Measurements from ENCODE around the gene POF1B. TPM values are rescaled to one million over a fixed set of nuclear protein-coding genes. Genes with fewer than 3 reads are reported as not detected.

The POF1B gene, protein sequence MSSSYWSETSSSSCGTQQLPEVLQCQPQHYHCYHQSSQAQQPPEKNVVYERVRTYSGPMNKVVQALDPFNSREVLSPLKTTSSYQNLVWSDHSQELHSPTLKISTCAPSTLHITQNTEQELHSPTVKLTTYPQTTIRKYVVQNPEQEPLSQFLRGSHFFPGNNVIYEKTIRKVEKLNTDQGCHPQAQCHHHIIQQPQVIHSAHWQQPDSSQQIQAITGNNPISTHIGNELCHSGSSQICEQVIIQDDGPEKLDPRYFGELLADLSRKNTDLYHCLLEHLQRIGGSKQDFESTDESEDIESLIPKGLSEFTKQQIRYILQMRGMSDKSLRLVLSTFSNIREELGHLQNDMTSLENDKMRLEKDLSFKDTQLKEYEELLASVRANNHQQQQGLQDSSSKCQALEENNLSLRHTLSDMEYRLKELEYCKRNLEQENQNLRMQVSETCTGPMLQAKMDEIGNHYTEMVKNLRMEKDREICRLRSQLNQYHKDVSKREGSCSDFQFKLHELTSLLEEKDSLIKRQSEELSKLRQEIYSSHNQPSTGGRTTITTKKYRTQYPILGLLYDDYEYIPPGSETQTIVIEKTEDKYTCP
- under 1 TPM; 0.21 to 0.22 TPM for total RNA-seq

- DNase-seq = no peak
- intact Hi-C loops (cut with micrococcal nuclease) = no loop called here
- H3K27me3 Mint-ChIP-seq = no peaks in the 10 kb centered on the region
- no peaks in the 10 kb centered on the region for H3K9me3 Mint-ChIP-seq
- no peaks in the 10 kb centered on the region for H3K4me1 Mint-ChIP-seq (ENCODE audit: low read depth)
- no peaks in the 10 kb centered on the region for H3K36me3 Mint-ChIP-seq
- no peak within 1 kb of the TSS for H3K27ac Mint-ChIP-seq
- peak within 1 kb of the TSS; percentile 8 for H3K4me3 Mint-ChIP-seq
- ChIA-PET POLR2A (no interaction called here), CTCF (no interaction called here)
Measured at GRCh38 chrX:85379174-85379907, at the start of gene POF1B. POF1B (minus strand) TSS chrX:85379665; CDS start chrX:85379454, 211 bp downstream.

GRCh38 chrX:85429066-85429465, 49.6 kb upstream of the POF1B start:
- DNase-seq = no peak
- H3K4me1 Mint-ChIP-seq (ENCODE audit: low read depth) = no peaks in the 10 kb centered on the region
- ChIA-PET POLR2A (no interaction called here), CTCF (no interaction called here)
- no peaks in the 10 kb centered on the region for H3K27me3 Mint-ChIP-seq
- no peak overlapping the region for H3K4me3 Mint-ChIP-seq
- H3K9me3 Mint-ChIP-seq = peaks cover 3% of the 10 kb centered on the region
- no peak overlapping the region for H3K27ac Mint-ChIP-seq
- no peaks in the 10 kb centered on the region for H3K36me3 Mint-ChIP-seq
- intact Hi-C loops (cut with micrococcal nuclease) = no loop called here

DNA sequence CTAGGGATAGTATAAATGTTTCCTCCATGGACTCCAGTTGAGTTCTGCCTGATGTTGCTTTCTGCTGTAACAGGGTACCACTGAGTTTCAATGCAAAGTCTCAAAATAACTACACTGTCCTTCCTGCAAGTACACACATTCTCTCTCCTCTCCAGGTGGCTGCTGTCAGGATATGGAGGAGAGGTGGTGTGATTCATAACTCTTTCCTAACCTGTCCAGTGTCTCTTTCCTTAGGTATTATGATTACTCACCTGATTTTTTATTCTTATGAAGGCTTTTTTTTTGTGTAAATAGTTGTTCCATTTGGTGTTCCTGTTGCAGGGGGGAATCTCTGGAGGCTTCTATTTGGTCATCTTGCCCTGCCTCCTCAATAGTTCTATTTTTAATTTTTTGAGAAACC, 39.8 kb upstream of the POF1B start:
- no peaks in the 10 kb centered on the region for H3K36me3 Mint-ChIP-seq
- H3K9me3 Mint-ChIP-seq = no peaks in the 10 kb centered on the region
- no peak overlapping the region for H3K27ac Mint-ChIP-seq
- H3K4me1 Mint-ChIP-seq (ENCODE audit: low read depth) = no peaks in the 10 kb centered on the region
- H3K4me3 Mint-ChIP-seq = no peak overlapping the region
- no peak for DNase-seq
- H3K27me3 Mint-ChIP-seq = no peaks in the 10 kb centered on the region
- intact Hi-C loops (cut with micrococcal nuclease) = no loop called here
- CTCF ChIA-PET = no interaction called here
- POLR2A ChIA-PET = no interaction called here

DNA sequence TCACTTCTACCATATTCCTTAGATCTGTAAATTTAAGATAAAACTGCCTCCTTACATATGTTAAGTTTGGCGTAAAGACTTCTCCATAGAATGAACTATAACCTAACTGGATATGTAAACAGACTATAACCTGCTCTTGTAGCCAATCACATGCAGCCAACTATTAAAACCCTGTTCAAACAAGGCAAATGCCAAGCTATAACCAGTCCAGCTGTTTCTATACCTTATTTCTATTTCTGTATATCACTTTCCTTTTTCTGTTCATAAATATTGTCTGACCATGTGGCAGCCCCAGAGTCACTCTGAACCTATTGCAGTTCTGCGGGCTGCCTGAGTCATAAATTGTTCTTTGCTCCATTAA, 12.4 kb upstream of the POF1B start:
- Mint-ChIP-seq H3K9me3 (peaks cover 5% of the 10 kb centered on the region), H3K4me3 (no peak overlapping the region), H3K27me3 (no peaks in the 10 kb centered on the region), H3K27ac (no peak overlapping the region), H3K4me1 (ENCODE audit: low read depth) (no peaks in the 10 kb centered on the region), H3K36me3 (no peaks in the 10 kb centered on the region)
- intact Hi-C loops (cut with micrococcal nuclease) = no loop called here
- ChIA-PET CTCF (no interaction called here), POLR2A (no interaction called here)
- DNase-seq = no peak

DNA sequence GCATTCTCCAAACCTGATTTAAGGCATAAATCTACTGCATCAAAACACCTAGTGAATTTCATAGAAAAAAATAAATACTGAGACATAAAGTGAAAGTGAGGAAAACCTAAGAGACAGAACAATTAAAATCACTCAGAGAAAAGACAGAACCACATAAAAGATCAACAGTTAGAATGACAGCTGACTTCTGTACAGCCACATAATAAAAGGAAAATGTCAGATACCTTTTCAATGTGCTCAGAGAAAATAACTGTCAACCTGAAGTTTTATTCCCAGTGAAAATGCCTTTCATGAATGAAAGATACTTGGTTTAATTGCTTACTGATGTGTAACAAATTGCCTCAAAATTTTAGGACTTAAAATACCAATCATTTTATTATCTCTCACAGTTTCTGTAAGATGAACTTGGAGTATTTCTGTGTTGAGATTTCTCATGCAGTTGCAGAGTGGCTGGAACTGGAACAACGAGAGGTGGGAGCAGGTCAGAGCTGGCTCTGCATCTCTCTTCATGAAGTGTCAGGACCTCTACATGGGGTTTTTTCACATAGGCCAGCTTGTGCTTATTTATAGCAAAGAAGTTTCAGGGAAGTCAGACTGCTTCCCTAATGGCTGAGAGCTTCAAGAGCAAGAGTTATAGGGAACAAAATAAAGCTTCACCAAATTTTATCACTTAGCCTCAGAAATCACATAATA, 11.9 kb upstream of the POF1B start:
- H3K27ac Mint-ChIP-seq = no peak overlapping the region
- intact Hi-C loops (cut with micrococcal nuclease) = no loop called here
- H3K36me3 Mint-ChIP-seq = no peaks in the 10 kb centered on the region
- H3K27me3 Mint-ChIP-seq = no peaks in the 10 kb centered on the region
- ChIA-PET CTCF (no interaction called here), POLR2A (no interaction called here)
- no peak overlapping the region for H3K4me3 Mint-ChIP-seq
- no peaks in the 10 kb centered on the region for H3K4me1 Mint-ChIP-seq (ENCODE audit: low read depth)
- peaks cover 5% of the 10 kb centered on the region for H3K9me3 Mint-ChIP-seq
- DNase-seq = no peak

DNA sequence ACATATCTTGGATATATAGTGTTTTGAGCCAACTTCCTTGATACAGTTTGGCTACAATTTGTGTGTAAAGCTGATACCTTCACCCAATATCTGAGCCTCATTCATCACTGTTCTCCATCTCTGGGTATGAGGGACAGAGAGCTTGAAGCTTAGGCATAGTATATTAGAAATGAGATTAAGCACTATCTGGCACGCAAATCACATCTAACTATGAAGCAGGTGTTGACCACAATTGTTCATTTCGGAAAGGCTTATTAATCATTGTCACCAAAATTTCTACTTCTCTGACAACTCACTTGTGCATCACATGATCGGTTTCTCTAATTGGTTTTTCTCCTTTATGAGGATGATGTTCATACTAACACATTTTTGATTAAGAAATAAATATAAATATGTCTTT, 2.1 kb upstream of the POF1B start:
- intact Hi-C loops (cut with micrococcal nuclease) = no loop called here
- Mint-ChIP-seq H3K27ac (no peak overlapping the region), H3K36me3 (no peaks in the 10 kb centered on the region), H3K27me3 (no peaks in the 10 kb centered on the region), H3K4me3 (no peak overlapping the region), H3K9me3 (no peaks in the 10 kb centered on the region), H3K4me1 (ENCODE audit: low read depth) (no peaks in the 10 kb centered on the region)
- no peak for DNase-seq
- CTCF ChIA-PET = no interaction called here
- POLR2A ChIA-PET = no interaction called here

- no peaks in the 10 kb centered on the region for H3K4me1 Mint-ChIP-seq (ENCODE audit: low read depth)
- ChIA-PET POLR2A (no interaction called here), CTCF (no interaction called here)
- no peaks in the 10 kb centered on the region for H3K36me3 Mint-ChIP-seq
- H3K27me3 Mint-ChIP-seq = no peaks in the 10 kb centered on the region
- no peak overlapping the region for H3K4me3 Mint-ChIP-seq
- no peak for DNase-seq
- no peak overlapping the region for H3K27ac Mint-ChIP-seq
- H3K9me3 Mint-ChIP-seq = no peaks in the 10 kb centered on the region
- intact Hi-C loops (cut with micrococcal nuclease) = no loop called here
Measured at GRCh38 chrX:85378461-85378860, 1.0 kb downstream of the POF1B start.

- Mint-ChIP-seq H3K36me3 (no peaks in the 10 kb centered on the region), H3K27ac (no peak overlapping the region), H3K4me1 (ENCODE audit: low read depth) (no peaks in the 10 kb centered on the region), H3K4me3 (no peak overlapping the region), H3K9me3 (no peaks in the 10 kb centered on the region), H3K27me3 (no peaks in the 10 kb centered on the region)
- POLR2A ChIA-PET = no interaction called here
- intact Hi-C loops (cut with micrococcal nuclease) = no loop called here
- no peak for DNase-seq
- CTCF ChIA-PET = no interaction called here
Measured at GRCh38 chrX:85375333-85375738, 4.1 kb downstream of the POF1B start.

DNA sequence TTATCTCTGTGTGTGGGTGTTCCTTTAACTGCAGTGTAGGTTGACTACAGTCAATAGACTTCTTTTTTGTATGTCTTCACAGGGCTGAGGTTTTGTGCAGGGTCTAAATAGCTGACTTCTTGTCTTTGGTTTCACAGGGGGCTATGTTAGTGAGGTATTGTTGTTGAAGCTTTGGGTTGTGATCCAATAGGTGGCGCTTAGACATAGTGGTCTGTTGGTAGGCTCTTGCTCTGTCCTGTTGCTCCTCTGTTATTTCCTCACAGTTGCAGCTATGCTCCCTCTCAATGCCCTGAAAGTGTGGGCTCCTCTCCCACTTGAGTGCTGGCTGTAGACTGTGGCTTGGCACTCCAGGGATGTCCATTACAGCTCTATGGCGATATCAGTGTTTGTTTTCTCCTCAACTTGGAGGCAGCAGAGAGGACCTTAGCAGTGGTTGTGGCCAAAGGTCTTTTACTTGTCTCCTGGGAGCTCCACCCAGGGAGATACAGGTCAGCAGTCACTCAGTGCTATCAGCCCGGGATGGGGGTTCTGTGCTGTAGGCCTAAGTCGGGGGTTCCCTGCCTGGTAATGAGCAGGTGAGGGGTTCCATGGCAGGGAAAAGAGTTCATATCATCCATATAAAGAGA, 14.0 kb downstream of the POF1B start:
- Mint-ChIP-seq H3K36me3 (no peaks in the 10 kb centered on the region), H3K27ac (no peak overlapping the region), H3K9me3 (no peaks in the 10 kb centered on the region), H3K27me3 (no peaks in the 10 kb centered on the region), H3K4me3 (no peak overlapping the region), H3K4me1 (ENCODE audit: low read depth) (no peaks in the 10 kb centered on the region)
- ChIA-PET POLR2A (no interaction called here), CTCF (no interaction called here)
- DNase-seq = no peak
- intact Hi-C loops (cut with micrococcal nuclease) = no loop called here

DNA sequence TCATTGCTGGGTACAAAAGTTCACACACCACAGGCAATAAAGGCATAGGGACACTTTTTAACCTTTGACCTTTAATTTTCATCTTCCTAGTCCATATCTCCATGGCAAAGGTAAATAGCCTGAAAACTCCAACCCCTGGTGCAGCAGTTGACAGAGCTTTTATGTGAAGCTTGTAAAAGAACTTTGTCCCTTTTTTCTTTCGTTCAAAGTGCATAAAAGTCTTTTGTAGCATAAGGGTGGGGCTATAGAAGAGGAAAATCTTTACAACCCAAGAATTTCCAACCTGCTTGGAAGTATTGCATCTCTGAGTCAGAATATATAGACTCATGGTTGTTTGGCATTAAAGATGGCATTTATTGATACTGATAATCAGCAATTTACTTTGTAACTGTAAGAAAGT, 20.4 kb downstream of the POF1B start:
- intact Hi-C loops (cut with micrococcal nuclease) = no loop called here
- Mint-ChIP-seq H3K4me1 (ENCODE audit: low read depth) (no peaks in the 10 kb centered on the region), H3K36me3 (no peaks in the 10 kb centered on the region), H3K27me3 (no peaks in the 10 kb centered on the region), H3K4me3 (no peak overlapping the region), H3K27ac (no peak overlapping the region), H3K9me3 (no peaks in the 10 kb centered on the region)
- ChIA-PET CTCF (no interaction called here), POLR2A (no interaction called here)
- DNase-seq = no peak

DNA sequence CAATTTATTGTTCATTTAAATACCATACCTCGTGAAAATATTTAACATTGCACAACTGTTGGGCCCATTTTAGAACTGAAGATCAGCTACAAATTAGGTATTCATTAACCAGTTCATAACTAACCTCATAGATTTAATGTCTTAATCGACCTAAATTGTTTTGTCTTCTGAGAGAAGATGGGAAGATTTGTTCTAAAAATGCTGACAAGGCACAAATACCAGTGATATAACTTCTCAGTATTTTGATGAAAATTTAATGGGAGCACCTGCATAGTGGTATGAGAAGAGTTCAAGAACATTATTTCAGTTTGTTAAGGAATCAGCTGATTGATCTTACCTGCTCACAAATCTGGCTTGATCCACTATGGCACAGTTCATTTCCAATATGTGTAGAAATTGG, 33.9 kb downstream of the POF1B start:
- H3K36me3 Mint-ChIP-seq = no peaks in the 10 kb centered on the region
- intact Hi-C loops (cut with micrococcal nuclease) = no loop called here
- H3K9me3 Mint-ChIP-seq = no peaks in the 10 kb centered on the region
- no peak overlapping the region for H3K27ac Mint-ChIP-seq
- no peaks in the 10 kb centered on the region for H3K27me3 Mint-ChIP-seq
- no peak overlapping the region for H3K4me3 Mint-ChIP-seq
- DNase-seq = no peak
- POLR2A ChIA-PET = no interaction called here
- no peaks in the 10 kb centered on the region for H3K4me1 Mint-ChIP-seq (ENCODE audit: low read depth)
- CTCF ChIA-PET = no interaction called here

DNA sequence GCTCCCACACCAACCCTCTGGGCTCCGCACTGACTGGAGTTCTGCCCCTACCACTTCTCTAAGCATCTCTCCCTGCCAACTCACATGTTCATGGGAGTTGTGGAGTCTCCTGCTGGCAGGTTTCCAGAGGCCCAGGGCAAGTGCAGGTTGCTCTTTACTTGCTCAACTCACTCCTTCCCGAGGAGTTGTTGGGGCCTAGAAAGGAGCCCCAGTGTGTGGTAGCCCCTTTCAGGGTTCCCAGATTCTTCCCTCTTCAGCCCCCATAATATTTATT, 52.5 kb downstream of the POF1B start:
- H3K27me3 Mint-ChIP-seq = no peaks in the 10 kb centered on the region
- H3K27ac Mint-ChIP-seq = no peak overlapping the region
- ChIA-PET CTCF (no interaction called here), POLR2A (no interaction called here)
- intact Hi-C loops (cut with micrococcal nuclease) = no loop called here
- no peak for DNase-seq
- peaks cover 10% of the 10 kb centered on the region for H3K9me3 Mint-ChIP-seq
- H3K36me3 Mint-ChIP-seq = no peaks in the 10 kb centered on the region
- H3K4me3 Mint-ChIP-seq = no peak overlapping the region
- no peaks in the 10 kb centered on the region for H3K4me1 Mint-ChIP-seq (ENCODE audit: low read depth)

Measured in activated CD4-positive, alpha-beta memory T cell treated with anti-CD3 and anti-CD28 coated beads for 36 hours (primary cell).